Measurements from ENCODE around the gene ZNF24. TPM values are rescaled to one million over a fixed set of nuclear protein-coding genes. Genes with fewer than 3 reads are reported as not detected.
A peak's percentile ranks its signal among the peaks of the same experiment; 100 is the strongest.

The ZNF24 gene
- total RNA-seq, 1 donor from 2014 or later = 84.8 TPM

- peaks cover 5% of the 10 kb centered on the region for H3K36me3 Mint-ChIP-seq
- no peak overlapping the region for H3K4me3 Mint-ChIP-seq
- no peak overlapping the region for H3K27ac Mint-ChIP-seq
Measured at GRCh38 chr18:35324926-35325655, 19.1 kb downstream of the ZNF24 start.

DNA sequence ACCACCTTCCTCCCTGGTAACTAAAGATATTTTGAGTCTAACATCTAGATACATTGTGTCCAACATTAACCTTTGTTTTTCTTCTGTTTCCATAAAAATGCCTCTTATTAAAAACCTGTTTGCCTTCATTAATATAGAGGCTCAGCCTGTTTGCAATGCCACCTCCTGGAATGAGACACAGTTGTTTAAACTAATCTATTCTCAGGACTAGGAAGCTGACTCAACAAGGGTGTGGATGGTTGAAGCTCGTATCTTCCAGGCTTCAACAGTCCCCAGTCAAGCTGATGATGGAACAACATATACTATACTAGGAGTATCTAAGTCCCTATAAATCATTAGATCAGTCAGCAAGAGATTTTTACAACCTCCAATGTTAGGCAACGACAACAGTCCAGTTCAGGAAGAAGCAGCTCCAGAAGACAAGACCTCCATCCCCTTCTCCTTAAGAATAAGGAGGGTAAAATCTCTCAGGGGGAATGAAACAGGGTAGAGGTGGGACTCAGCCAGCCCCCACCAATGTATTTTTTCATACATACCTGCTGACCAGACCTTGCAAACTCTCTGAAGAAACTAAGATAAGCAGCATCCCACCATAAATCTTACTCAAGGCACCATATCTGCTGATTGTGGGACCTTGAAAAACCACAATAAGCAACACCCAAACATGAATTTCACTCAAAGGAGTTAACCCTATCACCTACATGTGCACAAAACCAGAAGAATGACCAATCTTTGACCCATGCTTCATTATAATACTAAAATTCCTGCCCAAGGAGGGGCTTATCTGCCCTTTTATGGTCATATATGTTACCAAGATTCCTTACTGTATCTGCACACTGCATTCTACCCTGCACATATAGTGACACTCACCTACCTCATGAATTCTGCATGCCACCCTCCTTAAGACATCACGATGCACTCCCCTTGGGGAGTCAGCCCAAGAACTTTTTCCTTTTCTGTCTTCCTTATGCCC lies 21.4 kb downstream of the ZNF24 start:
- H3K4me1 ChIP-seq = peaks cover 16% of the 10 kb centered on the region
- H3K36me3 Mint-ChIP-seq = peaks cover 3% of the 10 kb centered on the region
- no peaks in the 10 kb centered on the region for H3K27me3 ChIP-seq
- H3K4me3 Mint-ChIP-seq = no peak overlapping the region
- H3K4me1 Mint-ChIP-seq = peaks cover 4% of the 10 kb centered on the region
- H3K27ac ChIP-seq = no peak overlapping the region
- H3F3A ChIP-seq (ENCODE audit: low read depth) = peaks cover 12% of the 10 kb centered on the region
- H4K20me1 ChIP-seq (ENCODE audit: low read depth) = no peaks in the 10 kb centered on the region
- no peaks in the 10 kb centered on the region for H3K36me3 ChIP-seq
- H3K9me3 ChIP-seq (ENCODE audit: low read depth) = no peaks in the 10 kb centered on the region
- no peak overlapping the region for H3K27ac Mint-ChIP-seq
- H3K79me2 ChIP-seq (ENCODE audit: low read depth) = no peaks in the 10 kb centered on the region
- no peak for DNase-seq (ENCODE audit: low spot score)
- no peak overlapping the region for H3K4me2 ChIP-seq
- no peak overlapping the region for H3K9ac ChIP-seq
- H3K4me3 ChIP-seq = no peak overlapping the region
- TF ChIP-seq EZH2phosphoT487 (IDR thresholded peaks at IDR 0.05) (no peak), EZH2 (IDR thresholded peaks at IDR 0.05) (no peak), CTCF (IDR thresholded peaks at IDR 0.05) (no peak)
- H2AFZ ChIP-seq (replicated peaks) = no peak overlapping the region
- peaks cover 3% of the 10 kb centered on the region for H3K9me3 Mint-ChIP-seq
- peaks cover 4% of the 10 kb centered on the region for H3K27me3 Mint-ChIP-seq (ENCODE audit: insufficient read depth, low read depth)

More at GRCh38 chr18:35324926-35325655, 19.1 kb downstream of the ZNF24 start:
- Histone ChIP-seq H3F3A (ENCODE audit: low read depth) (peaks cover 12% of the 10 kb centered on the region), H3K36me3 (no peaks in the 10 kb centered on the region), H3K4me2 (peak overlapping the region; percentile 47), H4K20me1 (ENCODE audit: low read depth) (no peaks in the 10 kb centered on the region), H3K9me3 (ENCODE audit: low read depth) (no peaks in the 10 kb centered on the region), H2AFZ (replicated peaks) (no peak overlapping the region), H3K27ac (peak overlapping the region; percentile 44), H3K9ac (no peak overlapping the region), H3K27me3 (no peaks in the 10 kb centered on the region), H3K4me3 (no peak overlapping the region), H3K79me2 (ENCODE audit: low read depth) (no peaks in the 10 kb centered on the region), H3K4me1 (peaks cover 16% of the 10 kb centered on the region)
- Mint-ChIP-seq H3K4me1 (peaks cover 4% of the 10 kb centered on the region), H3K9me3 (peaks cover 3% of the 10 kb centered on the region), H3K27me3 (ENCODE audit: insufficient read depth, low read depth) (no peaks in the 10 kb centered on the region)
- DNase-seq (ENCODE audit: low spot score) = peak; percentile 44
- no peak for TF ChIP-seq CTCF (IDR thresholded peaks at IDR 0.05)

- H4K20me1 ChIP-seq (ENCODE audit: low read depth) = no peaks in the 10 kb centered on the region
- no peaks in the 10 kb centered on the region for H3F3A ChIP-seq (ENCODE audit: low read depth)
- no peak overlapping the region for H3K27ac Mint-ChIP-seq
- peaks cover 13% of the 10 kb centered on the region for H3K36me3 ChIP-seq
- no peak overlapping the region for H3K4me2 ChIP-seq
- H3K27me3 ChIP-seq = no peaks in the 10 kb centered on the region
- H3K36me3 Mint-ChIP-seq = peaks cover 30% of the 10 kb centered on the region
- H3K4me3 ChIP-seq = no peak overlapping the region
- no peak overlapping the region for H3K9ac ChIP-seq
- no peaks in the 10 kb centered on the region for H3K4me1 Mint-ChIP-seq
- no peaks in the 10 kb centered on the region for H3K79me2 ChIP-seq (ENCODE audit: low read depth)
- H3K4me1 ChIP-seq = no peaks in the 10 kb centered on the region
- DNase-seq (ENCODE audit: low spot score) = no peak
- no peak overlapping the region for H3K27ac ChIP-seq
- H3K4me3 Mint-ChIP-seq = no peak overlapping the region
- H2AFZ ChIP-seq (replicated peaks) = no peak overlapping the region
- H3K9me3 Mint-ChIP-seq = peaks cover 65% of the 10 kb centered on the region
- TF ChIP-seq EZH2phosphoT487 (IDR thresholded peaks at IDR 0.05) = no peak
- TF ChIP-seq EZH2 (IDR thresholded peaks at IDR 0.05) = no peak
- TF ChIP-seq CTCF (IDR thresholded peaks at IDR 0.05) = no peak
- H3K9me3 ChIP-seq (ENCODE audit: low read depth) = peaks cover 22% of the 10 kb centered on the region
- no peaks in the 10 kb centered on the region for H3K27me3 Mint-ChIP-seq (ENCODE audit: insufficient read depth, low read depth)
Measured at GRCh38 chr18:35311496-35311895, 32.7 kb downstream of the ZNF24 start.

All from neural progenitor cell (in vitro differentiated cells).